Activated CD4-positive, alpha-beta T cell treated with anti-CD3 and anti-CD28 coated beads for 4 hours (primary cell): ENCODE data around the gene PNLDC1.

ENCODE experiments used
- DNase-seq, 2 donors: peaks; one replicate each; pipeline ENCODE4 v3.0.0-alpha.2; 2020

Gene PNLDC1, protein sequence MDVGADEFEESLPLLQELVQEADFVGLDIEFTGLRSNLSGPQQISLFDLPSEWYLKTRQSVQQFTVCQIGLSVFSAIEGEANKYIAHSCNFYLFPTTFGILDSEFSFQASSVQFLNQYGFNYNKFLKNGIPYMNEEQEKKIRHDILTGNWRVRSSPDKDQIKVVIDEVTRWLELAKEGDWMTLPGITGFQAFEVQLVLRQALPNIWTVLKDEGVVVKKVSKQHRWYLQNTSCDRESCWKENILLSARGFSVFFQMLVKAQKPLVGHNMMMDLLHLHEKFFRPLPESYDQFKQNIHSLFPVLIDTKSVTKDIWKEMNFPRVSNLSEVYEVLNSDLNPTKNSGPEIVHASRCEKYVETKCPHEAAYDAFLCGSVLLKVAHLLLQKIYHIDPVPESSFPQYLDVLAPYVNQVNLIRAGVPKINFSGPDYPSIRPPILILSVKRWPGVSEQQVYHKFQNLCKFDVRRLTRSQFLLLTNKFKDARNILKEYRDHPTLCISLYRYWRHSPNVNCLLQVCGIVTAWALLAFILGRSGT

DNA sequence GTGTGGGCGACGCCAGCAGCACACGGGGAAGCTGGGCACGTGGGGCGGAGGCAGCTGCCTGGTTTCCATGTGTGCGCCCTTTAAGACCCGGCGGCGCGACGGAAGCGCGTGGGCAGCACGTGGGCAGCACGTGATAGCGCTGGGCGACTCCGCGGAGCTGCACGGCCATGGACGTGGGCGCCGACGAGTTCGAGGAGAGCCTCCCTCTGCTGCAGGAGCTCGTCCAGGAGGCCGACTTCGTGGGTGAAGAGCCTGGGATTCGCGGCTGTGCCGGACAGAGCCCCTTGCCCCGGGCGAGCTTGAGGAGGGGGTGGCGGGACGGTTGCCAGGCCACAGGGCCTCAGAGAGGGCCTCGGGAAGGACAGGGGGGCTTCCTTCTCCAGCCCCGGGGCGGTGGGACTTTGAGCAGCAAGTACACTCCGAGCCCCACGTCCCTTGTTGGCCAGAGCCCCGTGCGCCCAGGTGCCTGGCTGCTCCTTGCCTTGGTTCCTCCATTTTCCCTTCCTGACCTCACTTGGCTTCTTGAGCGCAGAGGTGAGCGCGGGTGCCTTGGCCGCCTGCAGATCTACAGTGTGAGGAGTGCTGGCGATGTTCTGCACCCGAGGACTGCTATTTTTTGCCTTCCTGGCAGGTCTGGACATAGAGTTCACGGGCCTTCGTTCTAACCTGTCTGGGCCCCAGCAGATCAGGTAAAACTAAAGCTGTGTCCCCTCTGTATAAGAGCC, at the start of gene PNLDC1:
TSS of gene PNLDC1 (plus strand) at position 136 of the 725 bp plus-strand sequence. CDS start at position 168, 32 bp downstream.
- DNase-seq: no peak

DNA sequence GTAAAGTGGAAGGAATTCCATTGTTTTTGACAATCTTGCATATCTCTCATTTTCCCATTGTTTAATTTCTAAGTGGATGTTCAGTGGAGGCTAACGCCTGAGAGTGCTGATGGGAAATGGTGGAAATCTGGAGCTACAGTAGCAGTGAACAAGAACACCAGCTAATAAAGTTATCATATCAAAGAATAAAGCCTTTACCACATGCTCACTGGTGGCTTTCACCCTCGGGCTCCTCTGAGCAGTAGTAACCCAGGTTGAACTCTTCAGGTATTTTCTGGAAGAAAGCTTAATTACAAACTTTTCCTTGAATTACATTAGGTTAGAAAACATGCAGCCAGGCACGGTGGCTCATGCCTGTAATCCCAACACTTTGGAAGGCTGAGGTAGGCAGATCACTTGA, 48.6 kb upstream of the PNLDC1 start:
- DNase-seq: no peak

DNA sequence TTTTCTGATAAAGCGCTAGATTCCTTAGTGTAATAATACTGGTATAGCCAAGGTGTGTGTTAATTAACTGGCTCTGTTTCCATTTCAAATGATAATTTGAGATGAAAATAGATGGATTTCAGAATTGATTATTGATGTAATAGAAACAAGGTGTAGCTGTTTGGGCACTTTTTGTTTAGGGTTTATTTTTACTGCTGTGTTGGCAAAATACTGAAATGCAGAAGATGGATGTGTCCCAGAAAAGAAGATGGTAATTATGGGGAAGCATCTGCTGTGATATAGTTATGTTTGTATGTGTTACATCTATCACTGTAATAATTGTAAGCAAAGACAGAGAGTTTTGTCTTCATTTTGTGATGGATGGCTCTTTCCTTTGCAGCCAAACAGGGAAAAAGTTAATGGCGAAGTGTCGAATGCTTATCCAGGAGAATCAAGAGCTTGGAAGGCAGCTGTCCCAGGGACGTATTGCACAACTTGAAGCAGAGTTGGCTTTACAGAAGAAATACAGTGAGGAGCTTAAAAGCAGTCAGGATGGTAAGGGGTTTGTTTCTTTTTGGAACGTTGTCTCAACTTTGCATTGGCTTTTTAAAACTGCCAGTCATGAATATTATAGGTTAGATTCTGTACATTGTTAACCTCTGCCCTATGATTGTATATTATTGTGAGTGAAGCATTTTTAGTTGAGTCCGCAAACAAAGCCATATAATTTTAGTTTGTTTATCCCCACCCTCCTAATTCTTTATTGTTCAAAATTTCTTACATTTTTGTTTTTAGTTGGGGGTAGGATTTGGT, 46.8 kb upstream of the PNLDC1 start:
- DNase-seq: no peak

DNA sequence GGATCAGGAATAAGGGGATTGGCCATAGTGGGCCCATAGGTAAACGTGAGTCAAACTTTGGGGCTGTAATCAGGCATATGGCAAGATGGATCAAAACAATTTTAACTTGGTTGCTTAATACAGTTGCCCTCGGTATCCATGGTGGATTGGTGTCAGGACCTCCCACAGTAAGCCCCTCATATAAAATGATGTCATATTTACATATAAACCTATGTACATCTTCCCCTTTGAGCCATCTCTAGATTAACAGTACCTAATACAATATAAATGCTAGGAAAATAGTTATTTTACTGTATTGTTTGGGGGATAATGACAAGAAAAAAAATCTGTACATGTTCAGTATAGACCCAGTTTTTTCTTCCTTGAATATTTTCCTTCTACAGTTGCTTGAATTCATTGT, 45.7 kb upstream of the PNLDC1 start:
- DNase-seq: no peak

DNA sequence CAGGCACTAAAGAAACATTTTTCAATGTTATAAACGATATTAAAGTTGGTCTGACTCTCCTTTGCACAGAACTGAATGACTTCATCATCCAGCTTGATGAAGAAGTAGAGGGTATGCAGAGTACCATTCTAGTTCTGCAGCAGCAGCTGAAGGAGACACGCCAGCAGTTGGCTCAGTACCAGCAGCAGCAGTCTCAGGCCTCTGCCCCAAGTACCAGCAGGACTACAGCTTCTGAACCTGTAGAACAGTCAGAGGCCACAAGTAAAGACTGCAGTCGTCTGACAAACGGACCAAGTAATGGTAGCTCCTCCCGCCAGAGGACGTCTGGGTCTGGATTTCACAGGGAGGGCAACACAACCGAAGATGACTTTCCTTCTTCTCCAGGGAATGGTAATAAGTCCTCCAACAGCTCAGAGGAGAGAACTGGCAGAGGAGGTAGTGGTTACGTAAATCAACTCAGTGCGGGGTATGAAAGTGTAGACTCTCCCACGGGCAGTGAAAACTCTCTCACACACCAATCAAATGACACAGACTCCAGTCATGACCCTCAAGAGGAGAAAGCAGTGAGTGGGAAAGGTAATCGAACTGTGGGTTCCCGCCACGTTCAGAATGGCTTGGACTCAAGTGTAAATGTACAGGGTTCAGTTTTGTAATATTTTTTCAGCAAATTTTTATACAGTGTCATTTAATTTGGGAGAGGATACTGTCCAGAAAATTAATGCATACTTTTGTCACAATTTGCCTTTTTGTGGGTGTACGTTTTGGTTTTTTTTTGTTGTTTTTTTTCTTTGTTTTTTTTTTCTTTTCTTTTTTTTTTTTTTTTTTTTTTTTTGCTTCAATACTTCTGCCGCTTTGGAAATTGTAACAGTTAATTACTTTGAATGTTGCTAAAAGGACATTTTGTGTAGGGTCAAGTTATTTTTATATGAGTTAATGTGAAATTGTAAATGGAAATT, 44.8 kb upstream of the PNLDC1 start:
- DNase-seq: no peak

DNA sequence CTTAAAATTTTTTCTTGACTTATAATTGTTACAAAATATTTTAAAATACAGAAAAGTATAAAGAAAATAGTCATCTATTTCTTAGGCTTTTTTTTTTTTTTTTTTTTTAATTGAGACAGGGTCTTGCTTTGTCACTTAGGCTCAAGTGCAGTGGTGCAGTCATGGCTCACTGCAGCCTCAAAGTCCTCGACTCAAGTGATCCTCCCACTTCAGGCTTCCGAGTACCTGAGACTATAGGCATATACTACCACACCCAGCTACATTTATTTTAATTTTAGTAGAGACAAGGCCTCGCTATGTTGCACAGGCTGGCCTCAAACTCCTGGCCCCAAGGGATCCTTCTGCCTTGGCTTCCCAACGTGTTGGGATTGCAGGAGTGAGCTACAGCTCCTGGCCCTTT, 43.6 kb upstream of the PNLDC1 start:
- DNase-seq: no peak

DNA sequence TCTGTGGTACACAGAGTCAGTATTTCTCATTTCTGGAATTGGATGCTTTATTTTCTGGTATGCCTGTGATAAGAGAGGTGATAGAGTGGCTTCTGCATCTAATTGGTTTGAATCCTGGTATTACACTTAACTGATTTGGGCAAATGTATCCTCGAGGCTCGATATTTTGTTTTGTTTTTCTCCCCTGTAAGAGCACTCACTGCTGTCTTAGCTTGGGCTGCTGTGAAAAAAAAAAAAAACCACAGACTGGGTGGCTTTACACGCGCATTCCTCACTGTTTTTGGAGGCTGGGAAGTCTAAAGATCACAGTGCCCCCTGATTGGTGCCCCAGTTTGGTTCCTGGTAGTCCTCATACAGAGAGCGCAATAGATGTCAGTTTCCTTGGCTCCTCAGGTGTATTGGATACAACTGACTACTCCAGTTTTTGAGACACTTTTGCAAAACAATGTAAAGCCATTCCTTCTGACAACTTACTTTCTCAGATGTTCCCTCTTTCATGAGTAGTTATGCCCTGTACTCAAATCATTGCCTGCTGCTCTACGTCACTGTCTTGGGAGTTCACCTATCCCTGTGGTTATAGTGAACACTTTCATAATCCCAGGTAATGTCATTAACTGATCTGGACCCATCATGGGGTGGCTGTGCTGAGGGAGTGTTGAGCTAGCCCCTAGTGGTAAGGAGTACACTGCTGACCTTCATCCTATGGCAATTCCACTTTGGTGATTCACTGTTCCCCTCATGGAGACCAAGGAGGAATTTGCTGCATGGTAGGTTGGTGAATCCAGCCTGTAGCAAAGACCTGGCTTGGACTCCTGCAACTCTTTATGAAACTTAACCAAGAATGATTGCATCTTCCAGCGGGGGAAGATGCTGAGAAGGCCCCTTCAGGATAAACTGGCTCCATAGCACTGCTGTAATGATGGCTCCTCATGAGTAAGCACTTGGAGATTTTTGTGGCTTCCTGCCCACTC, 41.8 kb upstream of the PNLDC1 start:
- no peak for DNase-seq

DNA sequence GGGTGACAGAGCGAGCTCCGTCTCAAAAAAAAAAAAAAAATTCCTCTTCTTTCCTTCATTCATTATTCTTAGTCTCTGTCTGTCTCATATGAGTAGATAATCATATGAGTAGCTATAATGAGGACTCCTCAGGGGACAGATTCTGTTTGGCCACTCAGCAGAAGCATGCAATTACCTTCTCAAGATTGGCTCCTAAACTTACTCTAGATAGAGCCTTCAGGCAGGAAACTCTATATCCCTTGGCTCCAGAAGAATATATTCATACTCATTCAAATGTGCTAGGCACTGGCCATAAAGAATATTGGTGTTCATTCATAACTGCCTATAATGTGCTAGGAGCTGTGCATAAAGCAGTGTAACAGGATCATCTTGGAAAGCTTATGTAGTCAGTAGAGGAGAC, 40.4 kb upstream of the PNLDC1 start:
- no peak for DNase-seq

DNA sequence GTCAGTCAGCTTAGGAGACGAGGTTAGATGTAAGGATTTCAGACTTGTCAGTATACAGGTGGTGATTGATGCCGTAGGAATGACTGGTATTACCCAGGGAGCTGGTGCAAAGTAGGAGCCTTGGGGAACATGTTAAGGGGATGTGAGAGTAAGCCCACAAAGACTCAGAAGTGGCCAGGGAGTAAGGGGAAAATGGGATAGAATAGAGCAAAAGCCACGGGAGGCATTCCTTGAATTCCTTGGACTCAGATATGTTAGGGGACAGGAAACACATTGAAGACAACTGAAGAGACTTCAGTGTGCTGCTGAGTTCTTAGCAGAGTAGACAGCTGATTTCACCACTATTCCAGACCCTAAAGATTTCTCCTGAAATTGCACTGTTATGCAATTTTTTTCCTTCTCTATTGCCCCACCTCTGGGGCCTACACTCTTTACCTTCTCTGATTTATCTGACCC, 39.4 kb upstream of the PNLDC1 start:
- DNase-seq: no peak

DNA sequence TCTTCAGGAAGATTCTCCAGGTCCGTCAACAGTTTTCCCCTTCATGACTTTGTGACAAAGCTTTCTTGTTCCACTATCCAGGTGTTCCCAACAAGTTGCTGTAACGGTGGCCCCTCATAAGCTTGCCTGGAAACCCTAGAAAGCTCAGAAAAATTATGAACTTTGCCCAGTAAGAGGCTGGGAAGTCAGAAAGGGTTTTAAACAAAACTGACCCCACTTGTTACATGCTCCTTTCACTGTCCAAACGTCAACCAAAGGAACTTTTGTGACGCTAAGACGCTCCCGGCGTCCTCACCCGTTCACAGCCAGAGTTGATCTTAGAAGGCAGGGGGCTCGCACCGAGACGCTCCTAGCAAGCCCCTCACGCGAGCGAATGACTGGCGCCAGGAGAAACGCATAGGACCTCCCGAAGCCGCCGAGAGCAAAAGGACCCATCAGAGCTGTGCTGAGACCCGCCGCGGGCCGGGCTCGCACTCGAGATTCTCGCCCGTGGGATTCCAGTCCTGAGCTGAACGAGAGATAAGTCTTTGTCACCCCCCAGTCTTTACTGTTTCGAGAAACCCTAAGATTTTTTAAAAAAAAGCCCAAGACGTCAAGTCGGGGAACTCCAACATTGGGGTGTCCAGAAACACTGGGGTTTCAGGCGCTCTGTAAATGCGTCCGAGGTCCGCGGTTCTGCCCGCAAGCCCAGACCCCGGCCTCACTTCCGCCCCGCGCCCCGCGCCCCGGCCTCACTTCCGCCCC, 38.8 kb upstream of the PNLDC1 start:
- DNase-seq: no peak

DNA sequence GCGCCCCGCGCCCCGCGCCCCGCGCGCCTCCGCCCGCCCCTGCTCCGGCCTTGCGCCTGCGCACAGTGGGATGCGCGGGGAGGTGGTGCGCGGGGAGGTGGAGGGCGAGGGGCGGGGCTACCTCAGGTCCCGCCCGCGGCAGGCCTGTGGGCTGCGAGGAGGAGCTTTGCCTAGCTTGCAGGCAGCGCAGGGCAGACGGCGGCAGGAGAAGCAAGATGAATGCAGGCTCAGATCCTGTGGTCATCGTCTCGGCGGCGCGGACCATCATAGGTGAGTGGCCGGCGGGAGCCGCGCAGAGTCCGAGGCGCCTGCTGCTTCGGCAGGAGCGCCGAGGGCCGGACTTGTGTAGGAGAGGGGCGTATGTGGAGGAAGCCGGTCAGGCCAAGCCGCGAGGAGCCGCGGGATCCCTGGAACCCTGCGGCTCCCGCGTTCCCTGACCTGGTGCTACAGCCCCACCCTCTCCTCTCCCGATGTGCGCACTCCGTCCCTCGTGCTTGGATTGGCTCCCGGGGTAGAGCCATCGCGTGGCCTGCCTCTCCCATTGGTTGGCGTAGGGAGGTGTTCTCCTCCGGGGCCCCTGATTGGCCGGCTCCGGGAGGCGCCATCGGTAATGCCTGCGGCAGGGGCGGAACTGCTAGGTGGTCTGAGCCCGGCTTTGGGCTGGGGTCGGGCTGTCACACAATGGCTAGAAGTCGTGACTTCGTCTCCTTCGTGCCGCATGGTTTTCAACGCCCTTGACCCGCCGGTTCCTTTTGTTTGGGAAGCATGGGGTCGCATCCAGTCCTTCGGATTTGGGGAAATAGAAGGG, 38.0 kb upstream of the PNLDC1 start, which contains the start of gene ACAT2:
TSS of gene ACAT2 (plus strand) at position 173 of the 808 bp plus-strand sequence. CDS start at position 216, 43 bp downstream.
- peak; percentile 88 to 90 for DNase-seq

DNA sequence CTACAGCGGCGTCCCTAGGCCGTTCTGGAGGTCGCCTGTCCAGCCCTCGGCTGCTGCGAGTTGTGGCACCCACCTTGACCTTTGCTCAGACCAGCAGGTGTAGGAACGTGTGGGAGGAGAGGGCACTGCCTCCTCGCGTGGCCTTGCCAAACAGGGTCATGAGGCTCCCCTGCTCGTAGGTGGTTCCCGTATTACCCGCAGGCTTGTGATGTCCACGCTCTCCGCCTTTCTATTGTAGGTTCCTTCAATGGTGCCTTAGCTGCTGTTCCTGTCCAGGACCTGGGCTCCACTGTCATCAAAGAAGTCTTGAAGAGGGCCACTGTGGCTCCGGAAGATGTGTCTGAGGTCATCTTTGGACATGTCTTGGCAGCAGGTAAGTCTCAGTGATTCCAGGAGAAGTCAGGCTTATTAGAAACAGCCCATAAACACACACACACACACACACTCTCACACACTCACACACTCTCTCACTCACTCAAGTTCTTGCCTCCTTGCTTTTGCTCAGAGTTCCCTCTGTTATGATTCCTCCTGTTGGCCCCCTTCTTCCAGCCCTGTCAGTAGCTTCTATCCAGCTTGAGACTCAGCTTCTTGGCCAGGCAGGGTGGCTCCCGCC, 37.3 kb upstream of the PNLDC1 start:
- DNase-seq: no peak

DNA sequence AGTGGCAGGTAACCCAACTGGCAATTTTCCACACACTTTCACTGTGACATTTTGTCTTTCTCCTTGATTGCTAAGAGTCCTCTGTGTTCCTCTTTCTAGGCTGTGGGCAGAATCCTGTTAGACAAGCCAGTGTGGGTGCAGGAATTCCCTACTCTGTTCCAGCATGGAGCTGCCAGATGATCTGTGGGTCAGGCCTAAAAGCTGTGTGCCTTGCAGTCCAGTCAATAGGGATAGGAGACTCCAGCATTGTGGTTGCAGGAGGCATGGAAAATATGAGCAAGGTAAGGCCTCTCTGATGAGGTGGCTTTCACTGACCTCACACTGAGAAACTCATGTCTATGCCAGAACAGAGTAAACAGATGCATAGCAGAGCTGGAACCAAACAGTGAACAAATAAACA, 33.2 kb upstream of the PNLDC1 start:
- DNase-seq: no peak

DNA sequence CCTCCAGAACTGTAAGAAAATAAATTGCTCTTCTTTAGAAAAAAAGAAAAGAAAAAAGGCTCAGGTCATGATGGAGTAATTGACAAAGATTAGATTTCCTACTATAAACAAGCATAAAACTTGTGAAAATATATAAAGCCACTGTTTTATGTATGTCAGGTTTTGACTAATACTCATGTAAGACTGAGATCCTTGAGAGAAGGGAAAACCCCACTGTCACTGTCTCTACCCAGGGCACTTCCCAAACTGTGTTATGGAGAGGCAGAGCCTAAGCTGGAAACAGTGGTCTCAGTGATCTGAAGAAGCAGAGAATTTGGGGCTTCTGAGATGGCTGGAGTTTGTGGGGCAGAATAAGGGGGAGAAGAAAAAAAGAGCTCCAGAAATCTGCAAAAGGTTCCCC, 30.6 kb upstream of the PNLDC1 start:
- DNase-seq: no peak

DNA sequence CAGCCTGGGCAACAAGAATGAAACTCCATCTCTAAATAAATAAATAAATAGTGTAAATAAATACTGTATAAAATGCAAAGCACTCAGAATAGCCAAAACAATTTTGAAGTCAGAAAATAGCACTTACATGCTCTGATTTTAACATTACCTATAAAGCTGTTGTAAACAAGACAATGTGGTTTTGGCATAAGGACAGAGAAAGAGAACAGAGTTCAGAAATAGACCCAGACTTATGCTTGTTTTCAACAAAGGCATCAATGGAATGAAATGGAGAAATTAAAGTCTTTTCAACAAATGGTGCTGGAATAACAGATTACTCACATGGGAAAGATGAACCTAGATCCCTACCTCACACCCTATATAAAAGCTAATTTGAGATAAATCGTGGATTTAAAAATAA, 27.9 kb upstream of the PNLDC1 start:
- DNase-seq: no peak

DNA sequence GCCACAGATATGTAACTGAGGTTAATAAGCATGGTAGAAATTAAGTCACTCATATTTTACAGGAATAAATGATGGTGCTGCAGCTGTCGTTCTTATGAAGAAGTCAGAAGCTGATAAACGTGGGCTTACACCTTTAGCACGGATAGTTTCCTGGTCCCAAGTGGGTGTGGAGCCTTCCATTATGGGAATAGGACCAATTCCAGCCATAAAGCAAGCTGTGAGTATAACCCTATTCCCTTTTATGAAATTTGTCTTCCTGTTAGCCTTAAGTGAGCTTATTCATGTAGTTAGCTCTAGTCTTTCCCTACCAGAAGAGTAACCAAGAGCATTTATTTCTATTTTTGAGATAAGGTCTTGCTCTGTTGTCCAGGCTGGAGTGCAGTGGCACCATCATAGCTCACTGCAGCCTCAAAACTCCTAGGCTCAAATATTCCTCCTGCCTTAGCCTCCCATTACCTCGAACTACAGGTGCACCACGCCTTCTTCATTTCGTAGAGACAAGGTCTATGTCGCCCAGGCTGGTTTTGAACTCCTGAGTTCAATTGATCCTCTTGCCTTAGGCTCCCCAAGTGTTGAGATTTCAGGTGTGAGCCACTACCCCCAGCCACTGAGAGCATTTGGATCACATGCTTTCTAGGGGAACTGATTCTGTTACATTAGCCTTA, 22.7 kb upstream of the PNLDC1 start:
- DNase-seq: no peak

DNA sequence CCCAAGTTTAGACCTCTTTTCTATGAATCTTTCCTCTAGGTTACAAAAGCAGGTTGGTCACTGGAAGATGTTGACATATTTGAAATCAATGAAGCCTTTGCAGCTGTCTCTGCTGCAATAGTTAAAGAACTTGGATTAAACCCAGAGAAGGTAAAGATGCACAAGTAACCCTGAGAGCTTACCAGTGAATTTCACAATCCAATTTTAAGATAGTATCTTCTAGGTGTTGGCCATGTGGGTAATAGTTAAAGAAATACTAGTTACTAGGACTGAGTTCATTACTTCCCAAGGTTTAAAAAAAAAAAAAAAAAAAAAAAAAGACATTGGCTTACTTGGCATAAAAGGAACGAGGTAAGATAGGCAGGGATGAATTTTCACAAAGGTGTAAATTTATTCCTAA, 21.9 kb upstream of the PNLDC1 start:
- no peak for DNase-seq

DNA sequence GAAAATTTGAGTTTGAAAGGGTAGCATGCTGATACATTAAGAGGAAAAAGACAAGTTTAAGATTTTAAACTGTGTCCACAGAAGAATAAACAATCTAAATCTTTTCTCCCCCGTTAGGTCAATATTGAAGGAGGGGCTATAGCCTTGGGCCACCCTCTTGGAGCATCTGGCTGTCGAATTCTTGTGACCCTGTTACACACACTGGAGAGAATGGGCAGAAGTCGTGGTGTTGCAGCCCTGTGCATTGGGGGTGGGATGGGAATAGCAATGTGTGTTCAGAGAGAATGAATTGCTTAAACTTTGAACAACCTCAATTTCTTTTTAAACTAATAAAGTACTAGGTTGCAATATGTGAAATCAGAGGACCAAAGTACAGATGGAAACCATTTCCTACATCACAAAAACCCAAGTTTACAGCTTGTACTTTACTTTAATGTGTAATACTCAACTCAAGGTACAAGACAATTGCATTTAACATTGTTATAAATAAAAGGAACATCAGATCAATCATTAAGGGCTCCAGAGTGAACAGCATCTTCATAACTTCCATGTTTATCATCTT, 21.5 kb upstream of the PNLDC1 start:
- no peak for DNase-seq
